ENCODE measurements around the gene CTNND1.
A peak's percentile ranks its signal among the peaks of the same experiment; 100 is the strongest.

Gene CTNND1

DNA sequence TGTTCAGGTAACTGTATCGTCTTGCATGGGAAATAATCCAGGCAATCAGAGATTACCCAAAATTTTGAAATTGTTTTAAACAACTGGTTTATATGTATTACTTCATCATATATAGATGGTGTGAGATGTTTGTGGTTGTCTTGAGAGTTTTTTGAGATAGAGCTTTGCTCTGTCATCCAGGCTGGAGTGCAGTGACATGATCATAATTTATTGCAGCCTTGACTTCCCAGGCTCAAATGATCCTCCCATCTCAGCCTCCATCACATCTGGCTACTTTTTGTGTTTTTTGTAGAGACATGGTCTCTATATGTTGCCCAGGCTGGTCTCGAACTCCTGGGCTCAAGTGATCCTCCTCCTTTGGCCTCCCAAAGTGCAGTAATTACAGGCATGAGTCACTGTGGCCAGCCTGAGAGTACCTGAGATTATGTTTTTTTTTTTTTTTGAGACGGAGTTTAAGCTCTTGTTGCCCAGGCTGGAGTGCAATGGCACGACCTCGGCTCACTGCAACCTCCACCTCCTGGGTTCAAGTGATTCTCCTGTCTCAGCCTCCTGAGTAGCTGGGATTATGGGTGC, 11.5 kb downstream of the CTNND1 start (continued):
- TF ChIP-seq, protein P1, sequence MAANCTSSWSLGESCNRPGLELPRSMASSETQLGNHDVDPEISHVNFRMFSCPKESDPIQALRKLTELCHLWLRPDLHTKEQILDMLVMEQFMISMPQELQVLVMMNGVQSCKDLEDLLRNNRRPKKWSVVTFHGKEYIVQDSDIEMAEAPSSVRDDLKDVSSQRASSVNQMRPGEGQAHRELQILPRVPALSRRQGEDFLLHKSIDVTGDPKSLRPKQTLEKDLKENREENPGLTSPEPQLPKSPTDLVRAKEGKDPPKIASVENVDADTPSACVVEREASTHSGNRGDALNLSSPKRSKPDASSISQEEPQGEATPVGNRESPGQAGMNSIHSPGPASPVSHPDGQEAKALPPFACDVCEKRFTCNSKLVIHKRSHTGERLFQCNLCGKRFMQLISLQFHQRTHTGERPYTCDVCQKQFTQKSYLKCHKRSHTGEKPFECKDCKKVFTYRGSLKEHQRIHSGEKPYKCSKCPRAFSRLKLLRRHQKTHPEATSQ (tag by site-specific recombination; IDR thresholded peaks at IDR 0.05) = 0 out of 2 replicates have a peak, but pooled peaks have one; percentile 29
- TF ChIP-seq, protein P2, sequence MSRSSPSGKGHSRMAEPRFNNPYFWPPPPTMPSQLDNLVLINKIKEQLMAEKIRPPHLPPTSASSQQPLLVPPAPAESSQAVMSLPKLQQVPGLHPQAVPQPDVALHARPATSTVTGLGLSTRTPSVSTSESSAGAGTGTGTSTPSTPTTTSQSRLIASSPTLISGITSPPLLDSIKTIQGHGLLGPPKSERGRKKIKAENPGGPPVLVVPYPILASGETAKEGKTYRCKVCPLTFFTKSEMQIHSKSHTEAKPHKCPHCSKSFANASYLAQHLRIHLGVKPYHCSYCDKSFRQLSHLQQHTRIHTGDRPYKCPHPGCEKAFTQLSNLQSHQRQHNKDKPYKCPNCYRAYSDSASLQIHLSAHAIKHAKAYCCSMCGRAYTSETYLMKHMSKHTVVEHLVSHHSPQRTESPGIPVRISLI (tag by site-specific recombination; IDR thresholded peaks at IDR 0.05) = peak; percentile 71
- TF ChIP-seq GLIS1 (tag by site-specific recombination; IDR thresholded peaks at IDR 0.05) = peak; percentile 74

DNA sequence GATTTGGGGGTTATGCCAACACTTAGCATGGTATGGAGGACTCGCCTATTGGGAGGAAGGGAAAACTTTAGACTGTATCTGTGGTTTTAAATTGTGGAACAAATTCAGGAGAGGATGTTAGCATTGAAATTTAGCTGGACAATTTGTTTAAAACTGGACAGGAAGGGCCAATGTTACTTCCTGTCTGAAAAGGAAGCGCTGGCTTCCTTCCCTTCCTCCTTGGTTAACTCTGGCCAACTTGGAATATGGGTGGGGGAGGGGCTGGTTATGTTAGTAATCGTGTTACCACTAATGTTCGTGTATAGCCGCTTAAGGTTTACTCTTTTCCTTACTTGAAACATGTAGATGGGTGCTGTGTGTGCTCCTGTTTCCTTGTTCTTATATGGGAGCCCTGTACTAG, 13.9 kb downstream of the CTNND1 start:
- ChIA-PET POLR2A (interaction anchor here (0.6 kb wide), 1 partner anchor 15 kb away, joined by 5 read pairs; no protein-coding TSS in a partner anchor), CTCF (interaction anchor here (1.9 kb wide), 2 partner anchors 13 to 24 kb away, joined by 5 to 10 read pairs; partner anchors contain the start of genes BTBD18 and CTNND1)
- Histone ChIP-seq H3K9me3 (ENCODE audit: control insufficient read depth, insufficient read depth, low read depth, low read length) (no peaks in the 10 kb centered on the region), H3K4me1 (ENCODE audit: control insufficient read depth, insufficient read depth, low read length) (peaks cover 16% of the 10 kb centered on the region), H3K27ac (ENCODE audit: extremely low read depth, low read depth, low read length) (no peak overlapping the region), H3K36me3 (ENCODE audit: control insufficient read depth in 2 of 2, insufficient read depth in 1 of 2, low read length in 2 of 2) (no peaks in the 10 kb centered on the region), H3K4me3 (ENCODE audit: low read depth, low read length) (no peak overlapping the region)
- TF ChIP-seq ZNF354C (tag by site-specific recombination; IDR thresholded peaks at IDR 0.05; ENCODE audit: borderline replicate concordance, low read depth) = no peak
- TF ChIP-seq, protein P3, sequence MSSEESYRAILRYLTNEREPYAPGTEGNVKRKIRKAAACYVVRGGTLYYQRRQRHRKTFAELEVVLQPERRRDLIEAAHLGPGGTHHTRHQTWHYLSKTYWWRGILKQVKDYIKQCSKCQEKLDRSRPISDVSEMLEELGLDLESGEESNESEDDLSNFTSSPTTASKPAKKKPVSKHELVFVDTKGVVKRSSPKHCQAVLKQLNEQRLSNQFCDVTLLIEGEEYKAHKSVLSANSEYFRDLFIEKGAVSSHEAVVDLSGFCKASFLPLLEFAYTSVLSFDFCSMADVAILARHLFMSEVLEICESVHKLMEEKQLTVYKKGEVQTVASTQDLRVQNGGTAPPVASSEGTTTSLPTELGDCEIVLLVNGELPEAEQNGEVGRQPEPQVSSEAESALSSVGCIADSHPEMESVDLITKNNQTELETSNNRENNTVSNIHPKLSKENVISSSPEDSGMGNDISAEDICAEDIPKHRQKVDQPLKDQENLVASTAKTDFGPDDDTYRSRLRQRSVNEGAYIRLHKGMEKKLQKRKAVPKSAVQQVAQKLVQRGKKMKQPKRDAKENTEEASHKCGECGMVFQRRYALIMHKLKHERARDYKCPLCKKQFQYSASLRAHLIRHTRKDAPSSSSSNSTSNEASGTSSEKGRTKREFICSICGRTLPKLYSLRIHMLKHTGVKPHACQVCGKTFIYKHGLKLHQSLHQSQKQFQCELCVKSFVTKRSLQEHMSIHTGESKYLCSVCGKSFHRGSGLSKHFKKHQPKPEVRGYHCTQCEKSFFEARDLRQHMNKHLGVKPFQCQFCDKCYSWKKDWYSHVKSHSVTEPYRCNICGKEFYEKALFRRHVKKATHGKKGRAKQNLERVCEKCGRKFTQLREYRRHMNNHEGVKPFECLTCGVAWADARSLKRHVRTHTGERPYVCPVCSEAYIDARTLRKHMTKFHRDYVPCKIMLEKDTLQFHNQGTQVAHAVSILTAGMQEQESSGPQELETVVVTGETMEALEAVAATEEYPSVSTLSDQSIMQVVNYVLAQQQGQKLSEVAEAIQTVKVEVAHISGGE (tag by site-specific recombination; conservative IDR thresholded peaks at IDR 0.05; ENCODE audit: low read depth) = 0 out of 2 replicates have a peak, but pooled peaks have one; percentile 16

DNA sequence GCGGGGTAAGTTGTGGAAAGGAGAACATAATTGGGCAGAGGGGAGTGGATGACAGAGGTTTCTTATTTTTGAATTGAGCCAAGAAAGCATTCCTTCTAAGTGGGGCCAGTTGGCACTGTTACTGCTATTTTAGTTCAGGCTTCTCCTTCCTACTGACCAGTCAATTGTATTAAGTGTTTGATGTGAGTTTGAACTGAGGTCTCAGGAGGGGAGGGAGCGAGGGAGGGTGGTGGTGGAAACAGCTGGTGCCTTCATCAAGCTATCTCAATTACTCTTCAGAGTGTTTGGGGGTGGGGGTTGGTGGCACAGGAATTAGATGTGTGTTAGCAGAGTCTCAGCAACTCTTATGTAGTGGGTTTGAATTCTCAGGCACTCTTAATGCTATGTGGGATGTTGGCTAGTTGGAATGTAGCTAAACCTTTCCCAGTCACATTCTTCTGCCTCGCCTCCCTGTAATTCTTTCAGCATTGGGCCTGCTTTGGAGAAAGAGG, 14.5 kb downstream of the CTNND1 start:
- TF ChIP-seq EGR2 (tag by site-specific recombination; IDR thresholded peaks at IDR 0.05; ENCODE audit: low read depth) (0 out of 2 replicates have a peak, but pooled peaks have one; percentile 16), ZNF677 (tag by site-specific recombination; IDR thresholded peaks at IDR 0.05) (no peak), ZNF121 (tag by site-specific recombination; IDR thresholded peaks at IDR 0.05) (no peak), ZNF133 (tag by site-specific recombination; IDR thresholded peaks at IDR 0.05) (no peak), ZNF274 (IDR thresholded peaks at IDR 0.05; ENCODE audit: low read length) (no peak), ZNF274 (tag by site-specific recombination; IDR thresholded peaks at IDR 0.05; ENCODE audit: borderline replicate concordance) (no peak), ZFP3 (tag by site-specific recombination; IDR thresholded peaks at IDR 0.05; ENCODE audit: low read depth) (no peak), TRIM28 (IDR thresholded peaks at IDR 0.05; ENCODE audit: borderline replicate concordance, low read length) (no peak)
- TF ChIP-seq, protein P4, sequence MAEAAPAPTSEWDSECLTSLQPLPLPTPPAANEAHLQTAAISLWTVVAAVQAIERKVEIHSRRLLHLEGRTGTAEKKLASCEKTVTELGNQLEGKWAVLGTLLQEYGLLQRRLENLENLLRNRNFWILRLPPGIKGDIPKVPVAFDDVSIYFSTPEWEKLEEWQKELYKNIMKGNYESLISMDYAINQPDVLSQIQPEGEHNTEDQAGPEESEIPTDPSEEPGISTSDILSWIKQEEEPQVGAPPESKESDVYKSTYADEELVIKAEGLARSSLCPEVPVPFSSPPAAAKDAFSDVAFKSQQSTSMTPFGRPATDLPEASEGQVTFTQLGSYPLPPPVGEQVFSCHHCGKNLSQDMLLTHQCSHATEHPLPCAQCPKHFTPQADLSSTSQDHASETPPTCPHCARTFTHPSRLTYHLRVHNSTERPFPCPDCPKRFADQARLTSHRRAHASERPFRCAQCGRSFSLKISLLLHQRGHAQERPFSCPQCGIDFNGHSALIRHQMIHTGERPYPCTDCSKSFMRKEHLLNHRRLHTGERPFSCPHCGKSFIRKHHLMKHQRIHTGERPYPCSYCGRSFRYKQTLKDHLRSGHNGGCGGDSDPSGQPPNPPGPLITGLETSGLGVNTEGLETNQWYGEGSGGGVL (tag by site-specific recombination; IDR thresholded peaks at IDR 0.05) = peak; percentile 42; the same call in 1 of the 2 replicates
- TF ChIP-seq, protein P5, sequence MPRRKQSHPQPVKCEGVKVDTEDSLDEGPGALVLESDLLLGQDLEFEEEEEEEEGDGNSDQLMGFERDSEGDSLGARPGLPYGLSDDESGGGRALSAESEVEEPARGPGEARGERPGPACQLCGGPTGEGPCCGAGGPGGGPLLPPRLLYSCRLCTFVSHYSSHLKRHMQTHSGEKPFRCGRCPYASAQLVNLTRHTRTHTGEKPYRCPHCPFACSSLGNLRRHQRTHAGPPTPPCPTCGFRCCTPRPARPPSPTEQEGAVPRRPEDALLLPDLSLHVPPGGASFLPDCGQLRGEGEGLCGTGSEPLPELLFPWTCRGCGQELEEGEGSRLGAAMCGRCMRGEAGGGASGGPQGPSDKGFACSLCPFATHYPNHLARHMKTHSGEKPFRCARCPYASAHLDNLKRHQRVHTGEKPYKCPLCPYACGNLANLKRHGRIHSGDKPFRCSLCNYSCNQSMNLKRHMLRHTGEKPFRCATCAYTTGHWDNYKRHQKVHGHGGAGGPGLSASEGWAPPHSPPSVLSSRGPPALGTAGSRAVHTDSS (tag by site-specific recombination; IDR thresholded peaks at IDR 0.05) = no peak
- Histone ChIP-seq H3K9me3 (ENCODE audit: control insufficient read depth, insufficient read depth, low read depth, low read length) (no peaks in the 10 kb centered on the region), H3K4me3 (ENCODE audit: low read depth, low read length) (no peak overlapping the region), H3K27ac (ENCODE audit: extremely low read depth, low read depth, low read length) (no peak overlapping the region), H3K4me1 (ENCODE audit: control insufficient read depth, insufficient read depth, low read length) (peaks cover 16% of the 10 kb centered on the region), H3K36me3 (ENCODE audit: control insufficient read depth in 2 of 2, insufficient read depth in 1 of 2, low read length in 2 of 2) (no peaks in the 10 kb centered on the region)
- ChIA-PET CTCF (interaction anchor here (0.6 to 1.9 kb wide), 4 partner anchors 14 to 897 kb away, joined by 5 to 10 read pairs (median 6); partner anchors contain the start of genes BTBD18 and CTNND1), POLR2A (interaction anchor here (0.7 to 1.1 kb wide), 3 partner anchors 12 to 35 kb away, joined by 3 to 5 read pairs (median 4); partner anchors contain the start of genes CTNND1 and SELENOH)
